ENCODE results near the gene RPL18A. TPM values are rescaled to one million over a fixed set of nuclear protein-coding genes. Genes with fewer than 3 reads are reported as not detected.

The RPL18A gene
- total RNA-seq, 1 donor from 2014 or later, result 1,135 TPM

- peaks cover 11% of the 10 kb centered on the region for H3K27me3 Mint-ChIP-seq (ENCODE audit: unreplicated experiment)
- peaks cover 16% of the 10 kb centered on the region for H3K9me3 Mint-ChIP-seq (ENCODE audit: unreplicated experiment)
- H3K4me3 Mint-ChIP-seq (ENCODE audit: unreplicated experiment), result peak overlapping the region; percentile 98
- H3K27ac Mint-ChIP-seq (ENCODE audit: unreplicated experiment), result peak overlapping the region; percentile 98
- H3K4me1 Mint-ChIP-seq (ENCODE audit: low read depth, unreplicated experiment), result peaks cover 10% of the 10 kb centered on the region
- H3K36me3 Mint-ChIP-seq (ENCODE audit: unreplicated experiment), result no peaks in the 10 kb centered on the region
- no peak for TF ChIP-seq CTCF (IDR thresholded peaks at IDR 0.05; ENCODE audit: partially characterized antibody, unreplicated experiment)
- DNase-seq, result no peak
Measured at GRCh38 chr19:17860993-17861360, 1.3 kb downstream of the RPL18A start.

GRCh38 chr19:17861542-17862402 is 2.1 kb downstream of the RPL18A start:
- Mint-ChIP-seq H3K36me3 (ENCODE audit: unreplicated experiment) (no peaks in the 10 kb centered on the region), H3K27me3 (ENCODE audit: unreplicated experiment) (peaks cover 11% of the 10 kb centered on the region), H3K9me3 (ENCODE audit: unreplicated experiment) (peaks cover 16% of the 10 kb centered on the region), H3K27ac (ENCODE audit: unreplicated experiment) (peak overlapping the region; percentile 98), H3K4me3 (ENCODE audit: unreplicated experiment) (peak overlapping the region; percentile 98), H3K4me1 (ENCODE audit: low read depth, unreplicated experiment) (peaks cover 10% of the 10 kb centered on the region)
- DNase-seq, result no peak
- TF ChIP-seq CTCF (IDR thresholded peaks at IDR 0.05; ENCODE audit: partially characterized antibody, unreplicated experiment), result no peak

- peaks cover 16% of the 10 kb centered on the region for H3K9me3 Mint-ChIP-seq (ENCODE audit: unreplicated experiment)
- H3K4me1 Mint-ChIP-seq (ENCODE audit: low read depth, unreplicated experiment), result peaks cover 10% of the 10 kb centered on the region
- no peak for TF ChIP-seq CTCF (IDR thresholded peaks at IDR 0.05; ENCODE audit: partially characterized antibody, unreplicated experiment)
- no peak for DNase-seq
- peaks cover 11% of the 10 kb centered on the region for H3K27me3 Mint-ChIP-seq (ENCODE audit: unreplicated experiment)
- no peak overlapping the region for H3K27ac Mint-ChIP-seq (ENCODE audit: unreplicated experiment)
- no peaks in the 10 kb centered on the region for H3K36me3 Mint-ChIP-seq (ENCODE audit: unreplicated experiment)
- H3K4me3 Mint-ChIP-seq (ENCODE audit: unreplicated experiment), result no peak overlapping the region
Measured at GRCh38 chr19:17862711-17863519, 3.2 kb downstream of the RPL18A start.

GRCh38 chr19:17863520-17864182 is 3.9 kb downstream of the RPL18A start:
- Mint-ChIP-seq H3K27me3 (ENCODE audit: unreplicated experiment) (peaks cover 11% of the 10 kb centered on the region), H3K4me3 (ENCODE audit: unreplicated experiment) (no peak overlapping the region), H3K9me3 (ENCODE audit: unreplicated experiment) (peaks cover 14% of the 10 kb centered on the region), H3K36me3 (ENCODE audit: unreplicated experiment) (no peaks in the 10 kb centered on the region), H3K4me1 (ENCODE audit: low read depth, unreplicated experiment) (peaks cover 10% of the 10 kb centered on the region), H3K27ac (ENCODE audit: unreplicated experiment) (no peak overlapping the region)
- no peak for TF ChIP-seq CTCF (IDR thresholded peaks at IDR 0.05; ENCODE audit: partially characterized antibody, unreplicated experiment)
- DNase-seq, result no peak
